ENCODE results near the gene RAB44. TPM values are rescaled to one million over a fixed set of nuclear protein-coding genes. Genes with fewer than 3 reads are reported as not detected.

RAB44 gene
- total and polyA plus RNA-seq, 2 of the 13 experiments (the other 11 are each of a cell fraction or from before 2014, with no cell fraction given): not detected

DNA sequence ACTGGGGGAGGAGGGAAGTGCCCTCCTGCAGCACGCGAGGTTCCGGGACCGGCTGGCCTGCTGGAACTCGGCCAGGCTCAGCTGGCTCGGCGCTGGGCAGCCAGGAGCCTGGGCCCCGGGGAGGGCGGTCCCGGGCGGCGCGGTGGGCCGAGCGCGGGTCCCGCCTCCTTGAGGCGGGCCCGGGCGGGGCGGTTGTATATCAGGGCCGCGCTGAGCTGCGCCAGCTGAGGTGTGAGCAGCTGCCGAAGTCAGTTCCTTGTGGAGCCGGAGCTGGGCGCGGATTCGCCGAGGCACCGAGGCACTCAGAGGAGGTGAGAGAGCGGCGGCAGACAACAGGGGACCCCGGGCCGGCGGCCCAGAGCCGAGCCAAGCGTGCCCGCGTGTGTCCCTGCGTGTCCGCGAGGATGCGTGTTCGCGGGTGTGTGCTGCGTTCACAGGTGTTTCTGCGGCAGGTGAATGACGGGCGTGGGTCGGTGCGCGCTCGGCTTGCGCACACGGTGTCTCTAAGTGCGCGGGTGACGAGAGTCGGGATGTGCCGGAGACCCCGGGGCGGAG, 19.1 kb upstream of the RAB44 start, which contains the start of gene CDKN1A (continued):
- TF ChIP-seq ZC3H13 (CRISPR knock-in tag; IDR thresholded peaks at IDR 0.05): no peak
- no peak for TF ChIP-seq ZZZ3 (CRISPR knock-in tag; IDR thresholded peaks at IDR 0.05; ENCODE audit: borderline replicate concordance)
- TF ChIP-seq PTBP1 (IDR thresholded peaks at IDR 0.05; ENCODE audit: low read depth, low read length, poor library complexity, severe bottlenecking): peak; percentile 49
- TF ChIP-seq, protein P1, sequence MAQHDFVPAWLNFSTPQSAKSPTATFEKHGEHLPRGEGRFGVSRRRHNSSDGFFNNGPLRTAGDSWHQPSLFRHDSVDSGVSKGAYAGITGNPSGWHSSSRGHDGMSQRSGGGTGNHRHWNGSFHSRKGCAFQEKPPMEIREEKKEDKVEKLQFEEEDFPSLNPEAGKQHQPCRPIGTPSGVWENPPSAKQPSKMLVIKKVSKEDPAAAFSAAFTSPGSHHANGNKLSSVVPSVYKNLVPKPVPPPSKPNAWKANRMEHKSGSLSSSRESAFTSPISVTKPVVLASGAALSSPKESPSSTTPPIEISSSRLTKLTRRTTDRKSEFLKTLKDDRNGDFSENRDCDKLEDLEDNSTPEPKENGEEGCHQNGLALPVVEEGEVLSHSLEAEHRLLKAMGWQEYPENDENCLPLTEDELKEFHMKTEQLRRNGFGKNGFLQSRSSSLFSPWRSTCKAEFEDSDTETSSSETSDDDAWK (CRISPR knock-in tag; IDR thresholded peaks at IDR 0.05): no peak
- TF ChIP-seq, protein P2, sequence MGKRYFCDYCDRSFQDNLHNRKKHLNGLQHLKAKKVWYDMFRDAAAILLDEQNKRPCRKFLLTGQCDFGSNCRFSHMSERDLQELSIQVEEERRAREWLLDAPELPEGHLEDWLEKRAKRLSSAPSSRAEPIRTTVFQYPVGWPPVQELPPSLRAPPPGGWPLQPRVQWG (CRISPR knock-in tag; IDR thresholded peaks at IDR 0.05; ENCODE audit: borderline replicate concordance, low read depth): 0 out of 2 replicates have a peak, but pooled peaks have one; percentile 10
- no peak for TF ChIP-seq ZNF33A (CRISPR knock-in tag; IDR thresholded peaks at IDR 0.05; ENCODE audit: borderline replicate concordance)
- TF ChIP-seq ASH2L (IDR thresholded peaks at IDR 0.05; ENCODE audit: insufficient read length, low read depth, low read length): no peak
- TF ChIP-seq ATAD3A (CRISPR knock-in tag; IDR thresholded peaks at IDR 0.05): no peak
- peak; percentile 82; the same call in 1 of the 2 replicates for TF ChIP-seq ZNF251 (CRISPR knock-in tag; IDR thresholded peaks at IDR 0.05)
- TF ChIP-seq, protein P3, sequence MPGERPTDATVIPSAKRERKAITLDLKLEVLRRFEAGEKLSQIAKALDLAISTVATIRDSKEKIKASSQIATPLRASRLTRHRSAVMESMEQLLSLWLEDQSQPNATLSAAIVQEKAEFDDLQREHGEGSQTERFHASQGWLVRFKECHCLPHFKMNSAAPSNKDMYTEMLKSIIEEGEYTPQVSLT (CRISPR knock-in tag; IDR thresholded peaks at IDR 0.05; ENCODE audit: borderline replicate concordance, low read depth): no peak; the same call in 1 of the 2 replicates
- TF ChIP-seq, protein P4, sequence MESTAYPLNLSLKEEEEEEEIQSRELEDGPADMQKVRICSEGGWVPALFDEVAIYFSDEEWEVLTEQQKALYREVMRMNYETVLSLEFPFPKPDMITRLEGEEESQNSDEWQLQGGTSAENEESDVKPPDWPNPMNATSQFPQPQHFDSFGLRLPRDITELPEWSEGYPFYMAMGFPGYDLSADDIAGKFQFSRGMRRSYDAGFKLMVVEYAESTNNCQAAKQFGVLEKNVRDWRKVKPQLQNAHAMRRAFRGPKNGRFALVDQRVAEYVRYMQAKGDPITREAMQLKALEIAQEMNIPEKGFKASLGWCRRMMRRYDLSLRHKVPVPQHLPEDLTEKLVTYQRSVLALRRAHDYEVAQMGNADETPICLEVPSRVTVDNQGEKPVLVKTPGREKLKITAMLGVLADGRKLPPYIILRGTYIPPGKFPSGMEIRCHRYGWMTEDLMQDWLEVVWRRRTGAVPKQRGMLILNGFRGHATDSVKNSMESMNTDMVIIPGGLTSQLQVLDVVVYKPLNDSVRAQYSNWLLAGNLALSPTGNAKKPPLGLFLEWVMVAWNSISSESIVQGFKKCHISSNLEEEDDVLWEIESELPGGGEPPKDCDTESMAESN (CRISPR knock-in tag; conservative IDR thresholded peaks at IDR 0.05): peak; percentile 90
- peak; percentile 45; the same call in 1 of the 2 replicates for TF ChIP-seq HDAC6 (IDR thresholded peaks at IDR 0.05; ENCODE audit: low read depth, low read length)
- TF ChIP-seq, protein P5, sequence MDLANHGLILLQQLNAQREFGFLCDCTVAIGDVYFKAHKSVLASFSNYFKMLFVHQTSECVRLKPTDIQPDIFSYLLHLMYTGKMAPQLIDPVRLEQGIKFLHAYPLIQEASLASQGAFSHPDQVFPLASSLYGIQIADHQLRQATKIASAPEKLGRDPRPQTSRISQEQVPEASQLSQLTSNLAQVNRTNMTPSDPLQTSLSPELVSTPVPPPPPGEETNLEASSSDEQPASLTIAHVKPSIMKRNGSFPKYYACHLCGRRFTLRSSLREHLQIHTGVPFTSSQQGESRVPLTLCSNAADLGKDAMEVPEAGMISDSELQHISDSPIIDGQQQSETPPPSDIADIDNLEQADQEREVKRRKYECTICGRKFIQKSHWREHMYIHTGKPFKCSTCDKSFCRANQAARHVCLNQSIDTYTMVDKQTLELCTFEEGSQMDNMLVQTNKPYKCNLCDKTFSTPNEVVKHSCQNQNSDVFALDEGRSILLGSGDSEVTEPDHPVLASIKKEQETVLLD (CRISPR knock-in tag; IDR thresholded peaks at IDR 0.05; ENCODE audit: low read depth): peak; percentile 80
- TF ChIP-seq, protein P6, sequence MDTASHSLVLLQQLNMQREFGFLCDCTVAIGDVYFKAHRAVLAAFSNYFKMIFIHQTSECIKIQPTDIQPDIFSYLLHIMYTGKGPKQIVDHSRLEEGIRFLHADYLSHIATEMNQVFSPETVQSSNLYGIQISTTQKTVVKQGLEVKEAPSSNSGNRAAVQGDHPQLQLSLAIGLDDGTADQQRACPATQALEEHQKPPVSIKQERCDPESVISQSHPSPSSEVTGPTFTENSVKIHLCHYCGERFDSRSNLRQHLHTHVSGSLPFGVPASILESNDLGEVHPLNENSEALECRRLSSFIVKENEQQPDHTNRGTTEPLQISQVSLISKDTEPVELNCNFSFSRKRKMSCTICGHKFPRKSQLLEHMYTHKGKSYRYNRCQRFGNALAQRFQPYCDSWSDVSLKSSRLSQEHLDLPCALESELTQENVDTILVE (CRISPR knock-in tag; IDR thresholded peaks at IDR 0.05): peak; percentile 30; the same call in 1 of the 2 replicates
- peak; percentile 85 for TF ChIP-seq XRCC5 (optimal IDR thresholded peaks at IDR 0.05; ENCODE audit: low read length)
- TF ChIP-seq FOXA3 (CRISPR knock-in tag; IDR thresholded peaks at IDR 0.05): peak; percentile 64
- peak; percentile 75; the same call in 1 of the 2 replicates for TF ChIP-seq FOXO1 (CRISPR knock-in tag; IDR thresholded peaks at IDR 0.05)
- peak; percentile 85 for TF ChIP-seq ZKSCAN5 (CRISPR knock-in tag; IDR thresholded peaks at IDR 0.05)
- TF ChIP-seq REXO4 (CRISPR knock-in tag; IDR thresholded peaks at IDR 0.05; ENCODE audit: borderline replicate concordance): no peak
- TF ChIP-seq SIN3A (IDR thresholded peaks at IDR 0.05; ENCODE audit: borderline replicate concordance, low read depth, low read length): peak; percentile 88; the same call in 1 of the 2 replicates
- TF ChIP-seq PHF20 (CRISPR knock-in tag; IDR thresholded peaks at IDR 0.05): no peak; the same call in 1 of the 2 replicates
- TF ChIP-seq ZNF331 (CRISPR knock-in tag; IDR thresholded peaks at IDR 0.05): peak; percentile 94
- TF ChIP-seq ZMYM2 (CRISPR knock-in tag; IDR thresholded peaks at IDR 0.05): no peak; the same call in 1 of the 2 replicates
- 0 out of 2 replicates have a peak, but pooled peaks have one; percentile 1 for TF ChIP-seq SNAPC2 (CRISPR knock-in tag; IDR thresholded peaks at IDR 0.05)
